BJ (cell line): ENCODE data around the gene BHLHA15. TPM values are rescaled to one million over a fixed set of nuclear protein-coding genes. Genes with fewer than 3 reads are reported as not detected.

ENCODE experiments used
- CTCF ChIA-PET: fragments of 350-600 bp; formaldehyde crosslinking; extraction: SDS; loops from one replicate; lab custom pipeline; 2021; ENCODE audit warnings: antibody characterized with exemption, inconsistent platforms; lab: Yijun Ruan, JAX
- POLR2A ChIA-PET: fragments of 300-600 bp; sonication (Branson Sonifier 250); formaldehyde crosslinking; extraction: SDS; loops from one replicate; lab custom pipeline; 2021; ENCODE audit warnings: antibody characterized with exemption; lab: Charles Lee
- DNase-seq: peaks from one replicate; pipeline ENCODE4 v3.0.0-alpha.2; 2011; ENCODE audit warnings: low read depth
- H3K27me3 ChIP-seq: 2 replicates; pipeline ENCODE4 v1.6.0; 2011; ENCODE audit warnings: low read length; ENCODE audit not compliant: control insufficient read depth, insufficient read depth
- H3K36me3 ChIP-seq: 2 replicates; pipeline ENCODE4 v1.5.1; 2011; ENCODE audit warnings: low read length; ENCODE audit not compliant: control insufficient read depth, insufficient read depth
- H3K4me3 ChIP-seq: 2 replicates; pipeline ENCODE4 v1.5.1; 2011; ENCODE audit warnings: low read depth, mild to moderate bottlenecking, control low read depth, low read length
- polyA plus RNA-seq: library from polyadenylated mRNA; depleted of rRNA; stranded (reverse); fragments of >200 nt; gene quantifications from 2 replicates; pipeline ENCODE4 v1.2.3, GENCODE V29; 2011
- TF ChIP-seq, protein P1 (sequence below): IDR thresholded peaks from 2 replicates; pipeline ENCODE4 v1.5.1; 2011; ENCODE audit warnings: low read depth, mild to moderate bottlenecking, control low read depth, inconsistent platforms, low read length, moderate library complexity; ENCODE audit not compliant: insufficient read depth

BHLHA15 gene
- polyA plus RNA-seq, 1 experiment, result not detected

DNA sequence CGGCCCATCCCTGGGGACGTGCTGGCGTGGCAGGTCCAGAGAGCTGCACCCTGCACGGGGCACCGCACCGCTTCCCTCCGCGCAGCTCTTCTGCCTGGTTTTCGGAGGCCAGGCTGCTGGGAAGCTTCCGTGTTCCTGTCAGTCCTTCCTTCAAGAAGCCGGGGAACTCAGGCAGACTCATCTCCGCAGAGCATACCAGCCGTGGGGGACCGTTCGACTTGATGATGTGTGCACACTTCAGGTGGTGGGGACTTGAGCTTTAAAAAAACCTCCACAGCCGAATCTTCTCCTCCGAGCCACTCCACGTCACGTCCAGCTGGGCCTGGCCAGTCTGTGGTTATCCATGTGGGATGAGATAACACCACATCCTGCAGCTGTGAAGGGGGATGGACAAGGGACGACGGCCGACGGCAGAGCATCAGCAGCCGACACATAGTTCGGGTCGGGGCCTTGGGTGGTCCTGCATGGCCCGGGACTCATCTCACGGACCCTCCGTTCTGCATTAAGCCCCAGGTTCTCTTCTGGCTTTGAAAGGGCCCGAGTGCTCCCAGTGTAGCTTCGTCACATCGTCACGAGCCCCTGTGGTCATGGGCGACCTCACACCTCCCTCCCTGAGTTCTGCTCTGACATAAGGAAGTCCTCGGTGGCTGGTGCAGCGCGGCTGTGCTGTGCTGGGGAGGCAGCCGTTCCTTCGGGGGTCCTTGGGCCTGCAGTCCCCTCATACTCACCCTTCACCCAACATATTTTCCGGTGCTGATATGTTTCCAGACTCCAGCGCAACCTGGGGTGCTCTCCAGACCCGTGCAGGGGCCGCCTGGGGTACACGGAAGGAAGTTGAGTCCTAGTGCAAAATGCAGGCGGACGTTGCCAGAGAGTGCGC is 4.5 kb upstream of the BHLHA15 start:
- H3K4me3 ChIP-seq, result no peak overlapping the region
- DNase-seq, result no peak
- no peaks in the 10 kb centered on the region for H3K27me3 ChIP-seq
- TF ChIP-seq, protein P1, sequence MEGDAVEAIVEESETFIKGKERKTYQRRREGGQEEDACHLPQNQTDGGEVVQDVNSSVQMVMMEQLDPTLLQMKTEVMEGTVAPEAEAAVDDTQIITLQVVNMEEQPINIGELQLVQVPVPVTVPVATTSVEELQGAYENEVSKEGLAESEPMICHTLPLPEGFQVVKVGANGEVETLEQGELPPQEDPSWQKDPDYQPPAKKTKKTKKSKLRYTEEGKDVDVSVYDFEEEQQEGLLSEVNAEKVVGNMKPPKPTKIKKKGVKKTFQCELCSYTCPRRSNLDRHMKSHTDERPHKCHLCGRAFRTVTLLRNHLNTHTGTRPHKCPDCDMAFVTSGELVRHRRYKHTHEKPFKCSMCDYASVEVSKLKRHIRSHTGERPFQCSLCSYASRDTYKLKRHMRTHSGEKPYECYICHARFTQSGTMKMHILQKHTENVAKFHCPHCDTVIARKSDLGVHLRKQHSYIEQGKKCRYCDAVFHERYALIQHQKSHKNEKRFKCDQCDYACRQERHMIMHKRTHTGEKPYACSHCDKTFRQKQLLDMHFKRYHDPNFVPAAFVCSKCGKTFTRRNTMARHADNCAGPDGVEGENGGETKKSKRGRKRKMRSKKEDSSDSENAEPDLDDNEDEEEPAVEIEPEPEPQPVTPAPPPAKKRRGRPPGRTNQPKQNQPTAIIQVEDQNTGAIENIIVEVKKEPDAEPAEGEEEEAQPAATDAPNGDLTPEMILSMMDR, result no peak
- CTCF ChIA-PET, result interaction anchor here (2.1 kb wide), 1 partner anchor 38 kb away, joined by 7 read pairs; no protein-coding TSS in a partner anchor
- POLR2A ChIA-PET, result interaction anchor here (0.6 kb wide), 1 partner anchor 672 kb away, joined by 11 read pairs; the partner anchor contains the start of gene TRRAP
- H3K36me3 ChIP-seq, result peaks cover 4% of the 10 kb centered on the region

DNA sequence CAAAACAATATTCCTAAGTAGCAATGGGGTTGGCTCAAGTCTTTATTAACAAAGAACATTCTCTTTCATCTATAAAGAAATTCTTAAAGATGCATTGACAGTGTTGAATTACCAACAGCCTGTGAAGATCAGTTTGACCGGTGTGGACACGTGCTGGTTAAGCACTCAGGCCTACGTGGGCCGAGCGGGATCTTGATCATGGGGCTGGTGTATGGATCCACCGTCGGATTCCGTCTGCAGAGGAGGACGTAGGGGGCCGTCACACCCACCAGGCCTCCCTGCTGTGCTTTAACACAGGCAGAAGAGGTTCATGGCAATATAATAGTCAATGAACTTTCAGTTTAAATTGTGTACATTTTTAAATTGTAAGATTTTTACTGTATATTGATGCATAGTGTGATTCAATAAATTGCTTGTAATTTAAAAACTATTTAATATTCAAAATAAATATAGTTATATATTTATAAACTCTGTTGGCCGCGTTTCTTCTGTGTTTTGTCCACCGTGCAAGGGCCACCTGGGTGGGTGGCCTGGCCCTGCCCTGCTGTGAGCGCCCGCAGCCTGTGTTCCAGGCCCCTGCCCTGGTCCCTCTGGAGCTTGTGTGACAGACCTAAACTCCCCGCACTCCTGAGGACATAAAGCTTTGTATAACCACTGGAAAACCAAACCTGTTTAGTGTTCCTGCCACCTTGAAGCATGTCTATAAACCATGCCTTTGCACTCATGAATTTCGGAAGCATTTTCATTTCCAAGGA is 1.9 kb upstream of the BHLHA15 start:
- H3K36me3 ChIP-seq, result peaks cover 4% of the 10 kb centered on the region
- ChIA-PET POLR2A (no interaction called here), CTCF (no interaction called here)
- DNase-seq, result no peak
- TF ChIP-seq, protein P1, result no peak
- no peaks in the 10 kb centered on the region for H3K27me3 ChIP-seq
- H3K4me3 ChIP-seq, result no peak overlapping the region

DNA sequence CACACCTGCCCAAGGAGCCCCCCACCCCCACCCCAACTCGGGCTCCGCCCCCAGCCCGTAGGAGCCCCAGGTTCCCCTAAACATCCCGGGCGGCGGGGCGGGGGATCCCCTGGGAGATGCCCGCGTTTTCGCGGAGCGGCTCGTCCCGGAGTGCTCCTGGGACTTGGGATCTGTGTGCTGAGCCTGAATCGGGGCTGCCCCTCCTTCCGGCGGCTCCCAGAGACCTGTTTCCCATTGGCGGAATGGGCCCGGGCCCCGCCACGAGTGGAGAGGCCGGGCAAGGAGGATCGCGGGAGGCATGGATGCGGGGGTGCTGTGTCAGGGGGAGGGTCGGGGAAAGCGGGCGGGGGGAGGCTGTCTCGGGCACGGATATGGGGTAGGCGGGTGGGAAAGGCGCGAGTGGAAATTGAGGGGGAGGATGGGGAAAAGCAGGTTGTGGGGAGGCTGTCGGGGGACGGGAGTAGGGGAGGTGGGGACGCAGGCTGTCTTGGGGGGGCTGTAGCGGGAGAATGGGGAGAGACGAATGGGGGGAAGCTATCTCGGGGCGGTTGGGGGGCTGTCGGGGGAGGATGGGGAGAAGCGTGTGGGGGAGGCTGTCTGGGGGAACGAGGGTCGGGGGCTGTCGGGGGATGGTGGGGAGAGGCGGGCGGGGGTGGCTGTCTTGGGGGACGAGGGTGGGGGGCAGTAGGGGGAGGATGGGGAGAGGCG is 572 bp upstream of the BHLHA15 start:
- peaks cover 3% of the 10 kb centered on the region; the same call in 1 of the 2 replicates for H3K36me3 ChIP-seq
- no peaks in the 10 kb centered on the region for H3K27me3 ChIP-seq
- CTCF ChIA-PET, result no interaction called here
- H3K4me3 ChIP-seq, result peak overlapping the region; percentile 46
- TF ChIP-seq, protein P1, result no peak
- POLR2A ChIA-PET, result no interaction called here
- DNase-seq, result no peak

DNA sequence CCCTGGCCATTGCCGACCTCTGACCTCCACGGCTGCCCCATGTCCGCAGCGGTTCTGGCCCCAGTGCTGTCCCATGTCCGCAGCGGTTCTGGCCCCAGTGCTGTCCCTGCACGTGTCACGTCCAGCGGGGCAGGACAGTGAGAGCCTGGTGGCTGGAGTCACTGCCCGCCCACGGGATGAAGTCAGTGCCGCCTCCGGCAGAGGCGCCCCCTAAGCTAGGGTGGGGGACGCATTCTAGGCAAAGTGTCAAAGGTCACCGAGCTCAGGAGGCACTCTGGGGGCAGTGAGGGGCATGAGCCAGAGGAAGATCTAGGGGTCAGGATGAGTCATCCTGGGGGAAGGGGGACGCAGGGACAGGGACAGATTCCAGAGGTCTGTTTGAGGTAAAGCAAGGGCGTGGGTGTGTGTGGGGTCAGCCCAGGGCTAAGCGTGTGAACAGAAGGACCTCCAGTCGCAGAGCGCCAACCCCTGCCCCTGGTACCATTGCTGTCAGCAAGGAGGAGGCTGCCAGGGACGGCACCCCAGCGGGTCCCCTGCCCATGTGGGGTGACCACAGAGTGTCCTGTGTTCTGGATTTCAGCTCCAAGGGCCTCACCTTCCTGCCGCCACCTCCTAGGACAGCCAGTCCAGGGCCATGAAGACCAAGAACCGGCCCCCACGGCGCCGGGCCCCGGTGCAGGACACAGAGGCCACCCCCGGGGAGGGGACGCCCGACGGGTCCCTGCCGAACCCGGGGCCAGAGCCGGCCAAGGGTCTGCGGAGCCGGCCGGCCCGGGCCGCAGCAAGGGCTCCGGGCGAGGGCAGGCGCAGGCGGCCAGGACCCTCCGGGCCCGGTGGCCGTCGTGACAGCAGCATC is 665 bp downstream of the BHLHA15 start:
- TF ChIP-seq, protein P1, result no peak
- Histone ChIP-seq H3K4me3 (no peak overlapping the region; the same call in 1 of the 2 replicates), H3K27me3 (no peaks in the 10 kb centered on the region), H3K36me3 (peaks cover 4% of the 10 kb centered on the region)
- CTCF ChIA-PET, result no interaction called here
- POLR2A ChIA-PET, result no interaction called here
- DNase-seq, result no peak
